Heart left ventricle (tissue), 13 donors: ENCODE data around the gene PPM1M.

Experiments used
- POLR2A ChIP-seq, 2 donors: fragments of 450-650 bp; IDR thresholded peaks; one replicate each; pipeline ENCODE4 v1.6.1; 2017; ENCODE audit warnings: antibody characterized with exemption in 2 of 2, mild to moderate bottlenecking in 2 of 2, moderate library complexity in 2 of 2
- TF ChIP-seq, protein P1 (sequence below), 12 donors: fragments of 200-600 bp; sonication (generic) in 4 of 12; IDR thresholded peaks; one replicate each; pipeline versions ENCODE4 v1.5.0 to v1.8.0; 2018 to 2022; ENCODE audit warnings: antibody characterized with exemption in 12 of 12, mild to moderate bottlenecking in 5 of 12
- donor health status: ischemic (EF 13 %, LVEDD 7.1; RV severe dilation, severe dysfunction).
- donor health status: DM: no; HTN: yes; CAD: no.
- donor health status: DM: no; HTN: no; CAD: no.
- donor health status: ischemic (EF 25% LVEDD 6.9; RV normal size, moderate dysfunction).
- donor health status: ischemic (EF 25% LVEDD 5.7; RV mildly dilated, moderate dysfunction).
- donor health status: ischemic (EF 35%, LVEDD 5.7; RV mildly dilated, moderate dysfunction).
- donor health status: nonischemic (EF 11% LVEDD 7.7; RV severe dilation, severe dysfunction).
- donor health status: DM: yes; HTN: yes; CAD: no.
- donor health status: PGD.
- donor health status: ischemic (EF 29% LVEDD 5.4; RV normal size, mild dysfunction).
- donor health status: nonischemic (EF 23%, LVEDD 6.1; RV moderate dilation, normal function).

DNA sequence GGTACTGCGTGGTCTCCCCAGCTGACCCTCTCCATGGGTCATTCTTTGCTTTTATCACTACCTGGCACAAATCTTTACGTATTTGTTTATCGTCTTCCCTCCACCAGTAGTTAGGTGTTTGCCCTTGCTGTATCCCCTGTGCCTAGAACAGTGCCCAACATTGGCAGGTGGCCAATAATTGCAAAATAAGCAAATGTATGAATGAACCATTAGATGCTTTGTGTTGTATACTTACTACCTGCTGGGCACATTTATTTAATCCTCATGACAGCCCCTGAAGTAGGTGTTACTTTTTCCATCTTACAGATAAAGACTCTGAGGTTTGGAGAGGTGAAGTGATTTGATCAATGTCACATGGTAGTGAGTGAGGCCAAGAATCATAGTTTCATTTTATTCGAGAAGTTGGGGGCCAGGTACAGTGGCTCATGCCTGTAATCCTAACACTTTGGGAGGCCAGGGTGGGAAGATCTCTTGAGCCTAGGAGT lies 4.6 kb upstream of the PPM1M start:
- TF ChIP-seq, protein P1, sequence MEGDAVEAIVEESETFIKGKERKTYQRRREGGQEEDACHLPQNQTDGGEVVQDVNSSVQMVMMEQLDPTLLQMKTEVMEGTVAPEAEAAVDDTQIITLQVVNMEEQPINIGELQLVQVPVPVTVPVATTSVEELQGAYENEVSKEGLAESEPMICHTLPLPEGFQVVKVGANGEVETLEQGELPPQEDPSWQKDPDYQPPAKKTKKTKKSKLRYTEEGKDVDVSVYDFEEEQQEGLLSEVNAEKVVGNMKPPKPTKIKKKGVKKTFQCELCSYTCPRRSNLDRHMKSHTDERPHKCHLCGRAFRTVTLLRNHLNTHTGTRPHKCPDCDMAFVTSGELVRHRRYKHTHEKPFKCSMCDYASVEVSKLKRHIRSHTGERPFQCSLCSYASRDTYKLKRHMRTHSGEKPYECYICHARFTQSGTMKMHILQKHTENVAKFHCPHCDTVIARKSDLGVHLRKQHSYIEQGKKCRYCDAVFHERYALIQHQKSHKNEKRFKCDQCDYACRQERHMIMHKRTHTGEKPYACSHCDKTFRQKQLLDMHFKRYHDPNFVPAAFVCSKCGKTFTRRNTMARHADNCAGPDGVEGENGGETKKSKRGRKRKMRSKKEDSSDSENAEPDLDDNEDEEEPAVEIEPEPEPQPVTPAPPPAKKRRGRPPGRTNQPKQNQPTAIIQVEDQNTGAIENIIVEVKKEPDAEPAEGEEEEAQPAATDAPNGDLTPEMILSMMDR (IDR thresholded peaks at IDR 0.05), result no peak
- TF ChIP-seq POLR2A (IDR thresholded peaks at IDR 0.05), result no peak
